Measurements from ENCODE around the gene CREB3L4.
A peak's percentile ranks its signal among the peaks of the same experiment; 100 is the strongest.
"Not testable (repeated sequence)": the region's sequence is repeated elsewhere in the genome, so short reads cannot be mapped to it uniquely, and the experiment has no call there.

CREB3L4 gene

DNA sequence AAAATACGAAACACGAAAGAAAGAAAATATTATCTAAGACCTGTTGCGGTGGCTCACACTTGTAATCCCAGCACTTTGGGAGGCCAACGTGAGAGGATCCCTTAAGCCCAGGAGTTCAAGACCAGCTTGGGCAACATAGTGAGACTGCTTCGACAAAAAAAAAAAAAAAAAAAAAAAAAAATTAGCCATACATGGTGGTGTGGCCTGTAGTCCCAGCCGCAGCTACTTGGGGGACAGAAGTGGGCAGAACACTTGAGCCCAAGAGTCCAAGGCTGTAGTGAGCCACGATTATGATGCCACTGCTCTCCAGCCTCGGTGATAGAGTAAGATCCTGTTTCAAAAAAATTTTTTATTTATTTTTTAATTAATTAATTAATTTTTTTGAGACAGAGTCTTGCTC is 19.9 kb downstream of the CREB3L4 start:
- no peak for DNase-seq

DNA sequence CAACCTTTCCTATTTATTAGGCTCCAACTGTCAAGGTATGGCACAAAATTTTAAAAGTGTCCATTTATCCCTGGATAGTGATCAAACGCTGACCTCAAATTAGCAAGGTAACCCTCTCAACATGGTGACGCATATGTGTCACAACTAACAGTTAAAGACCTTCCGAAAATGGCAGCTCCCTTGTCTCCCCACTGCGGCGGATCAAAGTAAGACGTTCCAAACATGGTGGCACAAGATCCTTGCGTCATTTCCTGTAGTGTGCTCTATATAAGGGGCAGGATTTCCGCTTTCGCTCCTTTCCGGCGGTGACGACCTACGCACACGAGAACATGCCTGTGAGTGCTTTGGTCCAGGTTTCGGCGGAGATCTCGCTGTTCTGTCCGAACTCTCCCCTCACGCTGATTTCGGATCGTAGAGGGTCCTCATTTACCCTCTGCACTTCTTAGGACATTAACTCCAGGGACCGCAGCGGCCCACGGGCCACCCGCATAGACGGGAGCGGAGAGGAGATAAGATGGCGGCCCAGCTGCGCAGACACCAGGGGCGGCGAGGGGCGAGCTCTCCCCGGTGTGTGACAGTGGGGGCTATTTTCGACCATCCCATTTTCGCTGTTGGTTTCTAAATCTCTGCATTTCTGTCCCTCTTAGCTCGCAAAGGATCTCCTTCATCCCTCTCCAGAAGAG is 22.9 kb downstream of the CREB3L4 start, which contains the start of gene RPS27:
TSS of gene RPS27 (plus strand) at position 295 of the 683 bp plus-strand sequence. CDS start at position 330, 35 bp downstream.
- peak; percentile 99 for DNase-seq

DNA sequence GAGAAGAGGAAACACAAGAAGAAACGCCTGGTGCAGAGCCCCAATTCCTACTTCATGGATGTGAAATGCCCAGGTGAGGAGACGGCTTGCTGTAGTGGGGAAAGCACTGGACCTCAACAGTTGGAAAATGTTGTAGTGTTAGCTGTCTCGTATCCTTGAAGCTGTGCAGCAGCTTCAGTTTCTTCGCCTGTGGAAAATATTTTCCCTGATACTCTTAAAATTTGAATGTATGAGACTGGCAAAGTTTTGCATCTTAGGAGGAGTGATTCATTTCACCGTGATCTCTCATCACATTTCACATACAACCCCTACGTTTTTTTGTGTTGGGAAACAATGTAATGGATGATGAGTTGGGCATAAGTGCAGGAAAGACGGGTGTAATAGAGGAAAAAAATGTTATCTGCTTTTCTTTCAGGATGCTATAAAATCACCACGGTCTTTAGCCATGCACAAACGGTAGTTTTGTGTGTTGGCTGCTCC is 23.5 kb downstream of the CREB3L4 start:
- DNase-seq = no peak

DNA sequence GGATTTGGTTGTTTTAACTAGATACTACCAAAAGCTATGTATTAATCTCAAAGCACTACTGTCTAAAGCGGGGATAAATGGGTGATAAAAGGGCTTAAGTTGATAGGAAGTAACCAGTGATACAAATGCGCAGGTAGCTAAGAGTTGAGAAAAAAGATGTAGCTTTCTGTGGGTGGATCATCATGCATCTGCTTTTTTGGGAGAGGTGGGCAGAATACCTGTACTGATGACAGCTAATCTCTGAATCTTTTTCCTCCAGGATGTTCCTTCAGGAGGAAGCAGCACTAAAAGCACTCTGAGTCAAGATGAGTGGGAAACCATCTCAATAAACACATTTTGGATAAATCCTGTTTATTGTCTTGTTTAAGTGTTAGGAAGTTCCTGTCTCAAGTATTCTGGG is 24.1 kb downstream of the CREB3L4 start:
- no peak for DNase-seq

DNA sequence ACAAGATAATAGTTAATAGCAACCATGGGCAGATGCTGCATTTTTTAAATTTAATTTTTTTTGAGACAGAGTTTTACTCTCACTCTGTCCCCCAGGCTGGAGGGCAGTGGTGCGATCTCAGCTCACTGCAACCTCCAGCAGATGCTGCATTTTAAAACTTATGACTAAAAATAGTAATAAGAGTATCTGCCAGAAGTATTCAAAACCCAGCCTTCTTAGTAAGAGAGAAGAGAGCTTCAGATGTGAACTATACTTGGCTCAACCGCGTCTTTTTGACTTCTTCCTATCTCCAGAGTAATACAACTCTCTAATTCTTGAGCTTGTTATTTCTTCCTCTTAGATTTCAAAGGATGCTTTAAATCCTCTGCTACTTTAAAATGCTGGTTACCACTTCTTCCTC is 27.5 kb downstream of the CREB3L4 start:
- no peak for DNase-seq

DNA sequence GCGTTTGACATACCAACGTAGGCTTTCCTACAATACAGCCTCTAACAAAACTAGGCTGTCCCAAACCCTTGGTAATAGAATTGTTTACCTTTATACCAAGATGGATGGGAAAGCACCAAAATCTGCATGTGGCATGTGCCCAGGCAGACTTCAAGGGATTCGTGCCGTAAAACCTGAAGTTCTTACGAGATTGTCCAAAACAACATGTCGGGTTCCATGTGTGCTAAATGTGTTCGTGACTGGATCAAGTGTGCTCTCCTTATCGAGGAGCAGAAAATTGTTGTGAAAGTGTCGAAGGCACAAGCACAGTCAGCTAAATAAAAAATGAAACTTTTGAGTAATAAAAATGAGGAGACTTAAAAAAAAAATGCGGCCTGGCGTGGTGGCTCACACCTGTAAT is 27.9 kb downstream of the CREB3L4 start:
- no peak for DNase-seq

DNA sequence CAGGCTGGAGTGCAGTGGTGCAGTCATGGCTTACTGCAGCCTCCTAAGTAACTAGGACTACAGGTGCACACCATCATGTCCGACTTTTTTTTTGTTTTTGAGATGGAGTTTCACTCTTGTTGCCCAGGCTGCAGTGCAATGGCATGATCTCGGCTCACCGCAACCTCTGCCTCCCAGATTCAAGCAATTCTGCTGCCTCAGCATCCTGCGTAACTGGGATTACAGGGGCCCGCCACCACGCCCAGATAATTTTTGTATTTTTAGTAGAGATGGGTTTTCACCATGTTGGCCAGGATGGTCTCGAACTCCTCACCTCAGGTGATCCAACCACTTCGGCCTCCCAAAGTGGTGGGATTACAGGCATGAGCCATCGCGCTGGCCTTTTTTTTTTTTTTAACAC is 29.2 kb downstream of the CREB3L4 start:
- DNase-seq = not testable (repeated sequence)

DNA sequence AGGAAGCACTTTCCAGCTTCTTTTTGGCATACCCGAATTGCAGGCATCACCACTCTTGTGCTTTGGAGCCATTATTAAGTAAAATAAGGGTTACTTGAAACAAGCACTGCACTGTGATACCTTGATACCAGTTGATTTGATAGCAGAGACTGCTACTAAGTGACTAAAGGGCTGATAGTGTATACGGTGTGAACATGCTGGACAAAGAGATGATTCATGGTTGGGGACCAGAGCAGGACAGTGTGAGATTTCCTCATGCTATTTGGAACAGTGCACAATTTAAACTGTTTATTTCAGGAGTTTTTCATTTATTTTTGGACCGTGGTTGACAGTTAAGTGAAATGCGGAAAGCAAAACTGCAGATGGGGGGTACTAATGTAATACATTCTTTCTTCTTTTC is 32.7 kb downstream of the CREB3L4 start:
- DNase-seq = no peak

DNA sequence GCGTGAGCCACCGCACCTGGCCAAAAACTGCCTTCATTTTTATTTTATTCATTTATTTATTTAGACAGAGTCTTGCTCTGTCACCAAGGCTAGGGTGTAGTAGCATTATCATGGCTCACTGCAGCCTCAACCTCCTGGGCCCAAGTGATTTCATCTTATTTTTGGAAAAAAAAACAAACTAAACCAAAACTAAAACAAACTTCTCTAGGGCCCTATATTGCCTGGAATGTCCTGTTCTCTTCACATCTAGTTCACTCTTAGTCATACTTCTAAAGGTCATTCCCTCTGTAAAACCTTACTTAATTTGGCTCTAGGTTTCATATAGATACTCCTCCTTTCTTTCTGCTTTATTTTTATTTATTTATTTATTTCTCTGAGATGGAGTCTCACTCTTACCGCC is 38.4 kb downstream of the CREB3L4 start:
- DNase-seq = no peak

DNA sequence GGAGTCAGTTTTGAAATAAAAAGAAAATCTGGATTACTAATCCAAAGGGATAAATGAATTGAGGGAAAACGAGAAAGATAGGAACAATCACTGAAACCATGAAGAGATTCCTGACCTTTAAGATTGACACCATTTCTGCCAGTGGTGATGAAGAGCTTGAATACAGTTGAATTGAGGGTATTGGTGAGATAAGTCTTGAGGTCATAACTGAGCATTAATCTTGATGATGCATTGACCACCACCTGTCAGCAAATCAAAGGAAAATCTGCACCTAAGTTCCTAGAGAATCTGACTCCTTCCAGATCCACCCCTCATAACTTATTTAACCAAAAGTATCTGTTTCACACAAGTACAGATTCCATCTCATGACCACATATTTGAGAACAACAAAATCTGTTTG is 44.4 kb downstream of the CREB3L4 start:
- DNase-seq = no peak

DNA sequence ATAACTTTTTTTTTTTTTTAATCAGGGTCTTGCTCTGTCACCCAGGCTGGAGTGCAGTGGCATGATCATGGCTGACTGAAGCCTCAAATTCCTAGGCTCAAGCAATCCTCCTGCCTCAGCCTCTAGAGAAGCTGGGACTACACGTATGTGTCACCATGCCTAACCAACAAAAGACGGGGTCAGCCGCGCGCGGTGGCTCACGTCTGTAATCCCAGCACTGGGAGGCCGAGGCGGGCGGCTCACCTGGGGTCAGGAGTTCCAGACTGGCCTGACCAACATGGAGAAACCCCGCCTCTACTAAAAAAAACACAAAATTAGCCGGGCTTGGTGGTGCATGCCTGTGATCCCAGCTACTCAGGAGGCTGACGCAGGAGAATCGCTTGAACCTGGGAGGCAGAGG is 44.8 kb downstream of the CREB3L4 start:
- DNase-seq = not testable (repeated sequence)

DNA sequence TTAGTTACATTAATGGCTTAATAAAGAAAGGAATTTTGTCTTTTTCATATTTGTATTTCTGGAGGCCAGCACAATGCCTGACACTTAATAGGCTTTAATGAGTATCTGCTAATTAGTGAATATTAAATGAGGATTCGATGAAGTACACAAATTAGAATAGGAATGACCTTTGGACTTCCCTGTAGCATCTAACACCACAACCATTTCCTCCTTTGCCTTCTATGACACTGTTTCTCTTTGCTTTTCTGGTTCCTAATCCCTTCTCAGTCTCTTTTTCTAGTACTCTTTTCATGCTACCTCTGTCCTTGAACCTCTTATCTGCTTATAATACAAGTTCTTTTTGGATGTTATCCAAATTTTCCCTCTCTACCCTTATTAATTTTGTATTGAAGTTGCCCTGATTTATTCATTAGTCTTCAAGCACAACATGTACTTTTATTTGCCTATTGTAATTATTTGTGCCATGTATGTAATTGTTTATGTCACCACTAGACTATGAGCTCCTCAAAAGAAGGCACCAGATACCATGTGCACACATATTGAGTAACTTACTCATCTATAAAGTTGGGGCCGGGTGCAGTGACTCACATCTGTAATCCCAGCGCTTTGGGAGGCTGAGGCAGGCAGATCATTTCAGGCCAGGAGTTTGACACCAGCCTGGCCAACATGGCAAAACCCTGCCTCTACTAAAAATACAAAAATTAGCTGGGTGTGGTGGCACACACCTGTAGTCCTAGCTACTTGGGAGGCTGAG is 46.6 kb downstream of the CREB3L4 start:
- no peak for DNase-seq

DNA sequence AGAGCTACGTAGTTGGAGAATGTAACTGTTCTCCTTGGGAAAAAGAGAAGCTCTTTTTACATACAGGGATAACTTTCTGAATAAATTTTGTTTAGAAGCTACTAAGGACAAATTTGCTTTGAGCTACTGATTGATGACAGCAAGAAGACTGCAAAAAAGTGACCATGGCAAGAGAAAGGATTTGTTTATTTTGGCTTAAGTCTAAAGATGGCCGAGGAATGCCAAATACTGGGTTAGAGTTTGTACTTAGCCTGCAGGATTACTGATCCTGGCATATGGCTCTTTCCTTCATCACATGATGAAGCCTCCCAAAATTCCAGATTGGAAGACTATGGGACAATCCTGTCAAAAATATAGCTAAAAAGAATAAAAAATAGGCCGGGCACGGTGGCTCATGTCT is 51.6 kb downstream of the CREB3L4 start:
- DNase-seq = no peak

DNA sequence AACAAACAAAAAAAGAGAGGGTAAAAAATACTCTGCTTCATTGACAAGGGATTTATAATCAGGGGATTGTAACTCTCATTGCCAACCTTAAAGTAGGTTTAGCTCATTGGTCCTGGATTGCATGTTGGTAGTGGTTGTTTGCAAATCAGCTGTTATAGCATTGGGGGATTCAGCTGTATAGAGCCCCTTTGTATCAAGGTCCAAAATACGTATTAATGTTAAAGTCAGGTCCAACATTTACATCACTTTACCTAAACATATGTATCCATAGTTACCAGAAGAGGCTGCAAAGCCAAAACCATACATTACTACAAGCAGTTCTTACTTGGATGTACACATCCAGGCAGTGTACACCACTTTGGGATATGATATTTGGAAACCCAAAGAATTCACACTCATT is 52.2 kb downstream of the CREB3L4 start:
- DNase-seq = no peak
